ENCODE measurements around the gene MC1R. TPM values are rescaled to one million over a fixed set of nuclear protein-coding genes. Genes with fewer than 3 reads are reported as not detected.

Gene MC1R
- total RNA-seq (2022; extraction: Qiagen RNA extraction; ENCODE audit: low read depth): 4.5 to 7.3 TPM (median 7.1 TPM) in 5 replicates

GRCh38 chr16:89918453-89919347 lies at the start of gene MC1R:
Gene MC1R (plus strand): TSS chr16:89918862. CDS start chr16:89919259, 397 bp downstream.

GRCh38 chr16:89873109-89873971 lies 45.3 kb upstream of the MC1R start, which contains the start of gene TCF25:
Gene TCF25 (plus strand): TSS chr16:89873592. CDS start chr16:89873668, 76 bp downstream.

GRCh38 chr16:89922884-89923639 lies 4.4 kb downstream of the MC1R start, which contains the start of gene TUBB3:
Gene TUBB3 (plus strand): TSS chr16:89923342. CDS start chr16:89923402, 60 bp downstream.

Other genes starting within 250 kb of the MC1R start
- 36.7 to 66.1 TPM (median 44.0 TPM) in 5 replicates for gene CDK10, start 232.2 kb upstream of the MC1R start, total RNA-seq (2022; extraction: Qiagen RNA extraction; ENCODE audit: low read depth)
- gene SPATA2L, start 217.2 kb upstream of the MC1R start, total RNA-seq (2022; extraction: Qiagen RNA extraction; ENCODE audit: low read depth): 6.7 to 15.9 TPM (median 12.0 TPM) in 5 replicates
- 2.4 to 6.2 TPM (median 4.6 TPM) in 5 replicates for gene VPS9D1, start 198.0 kb upstream of the MC1R start, total RNA-seq (2022; extraction: Qiagen RNA extraction; ENCODE audit: low read depth)
- gene ZNF276, start 197.3 kb upstream of the MC1R start, total RNA-seq (2022; extraction: Qiagen RNA extraction; ENCODE audit: low read depth): 14.1 to 20.7 TPM (median 18.4 TPM) in 5 replicates
- gene FANCA, start 102.2 kb upstream of the MC1R start, total RNA-seq (2022; extraction: Qiagen RNA extraction; ENCODE audit: low read depth): 25.6 to 42.4 TPM (median 35.3 TPM) in 5 replicates
- gene SPIRE2, start 90.4 kb upstream of the MC1R start, total RNA-seq (2022; extraction: Qiagen RNA extraction; ENCODE audit: low read depth): 5.1 to 10.1 TPM (median 8.1 TPM) in 5 replicates
- gene TCF25, start 45.3 kb upstream of the MC1R start, total RNA-seq (2022; extraction: Qiagen RNA extraction; ENCODE audit: low read depth): 62.2 to 83.9 TPM (median 79.4 TPM) in 5 replicates
- gene TUBB3, start 4.5 kb downstream of the MC1R start, total RNA-seq (2022; extraction: Qiagen RNA extraction; ENCODE audit: low read depth): 154 to 288 TPM (median 254 TPM) in 5 replicates
- gene DEF8, start 29.9 kb downstream of the MC1R start, total RNA-seq (2022; extraction: Qiagen RNA extraction; ENCODE audit: low read depth): 69.6 to 120 TPM (median 112 TPM) in 5 replicates
- gene DBNDD1, start 100.6 kb downstream of the MC1R start, total RNA-seq (2022; extraction: Qiagen RNA extraction; ENCODE audit: low read depth): 38.4 to 67.1 TPM (median 61.3 TPM) in 5 replicates
- not detected in 5 replicates for gene PRDM7, start 158.5 kb downstream of the MC1R start, total RNA-seq (2022; extraction: Qiagen RNA extraction; ENCODE audit: low read depth)

Measured in A549 treated with ZK216348 at 1 μM for 4 hours (cell line).